Neural progenitor cell (in vitro differentiated cells): ENCODE measurements around the gene CHAF1A. TPM values are rescaled to one million over a fixed set of nuclear protein-coding genes. Genes with fewer than 3 reads are reported as not detected.

Source experiments
- DNase-seq: peaks from one replicate; pipeline ENCODE4 v3.0.0-alpha.2; 2016; ENCODE audit warnings: low spot score
- H2AFZ ChIP-seq: fragments of 200-600 bp; sonication (generic); replicated peaks from 2 replicates; pipeline ENCODE4 v1.6.1; 2016; ENCODE audit warnings: antibody characterized with exemption
- H3F3A ChIP-seq: fragments of 200-600 bp; sonication (generic); 2 replicates; pipeline ENCODE4 v1.6.1; 2016; ENCODE audit warnings: antibody characterized with exemption, low read depth
- H3K27ac ChIP-seq: fragments of 200-600 bp; sonication (generic); 2 replicates; pipeline ENCODE4 v1.5.1; 2016; ENCODE audit warnings: mild to moderate bottlenecking
- H3K27me3 ChIP-seq: fragments of 200-600 bp; sonication (generic); 2 replicates; pipeline ENCODE4 v1.6.1; 2016; ENCODE audit warnings: mild to moderate bottlenecking, moderate library complexity
- H3K36me3 ChIP-seq: fragments of 200-600 bp; sonication (generic); 2 replicates; pipeline ENCODE4 v1.5.1; 2016
- H3K4me1 ChIP-seq: fragments of 200-600 bp; sonication (generic); 2 replicates; pipeline ENCODE4 v1.6.1; 2016; ENCODE audit warnings: mixed run types
- H3K4me2 ChIP-seq: fragments of 200-600 bp; sonication (generic); 2 replicates; pipeline ENCODE4 v1.6.1; 2016
- H3K4me3 ChIP-seq: fragments of 200-600 bp; sonication (generic); 2 replicates; pipeline ENCODE4 v1.5.1; 2016
- H3K79me2 ChIP-seq: fragments of 200-600 bp; sonication (generic); 2 replicates; pipeline ENCODE4 v1.6.1; 2016; ENCODE audit warnings: low read depth
- H3K9ac ChIP-seq: fragments of 200-600 bp; sonication (generic); 2 replicates; pipeline ENCODE4 v1.6.1; 2016
- H3K9me3 ChIP-seq: fragments of 200-600 bp; sonication (generic); 2 replicates; pipeline ENCODE4 v1.5.1; 2016; ENCODE audit warnings: low read depth
- H4K20me1 ChIP-seq: fragments of 200-600 bp; sonication (generic); 2 replicates; pipeline ENCODE4 v1.6.1; 2016; ENCODE audit warnings: low read depth
- H3K27ac Mint-ChIP-seq: 3 replicates; pipeline ENCODE4 v1.8.0; 2021; ENCODE audit warnings: mixed read lengths
- H3K27me3 Mint-ChIP-seq: 2 replicates; pipeline ENCODE4 v1.8.0; 2022; ENCODE audit warnings: low read depth, mild to moderate bottlenecking, inconsistent platforms, moderate library complexity, mixed read lengths; ENCODE audit not compliant: insufficient read depth
- H3K36me3 Mint-ChIP-seq: 3 replicates; pipeline ENCODE4 v1.8.0; 2021; ENCODE audit warnings: mixed read lengths
- H3K4me1 Mint-ChIP-seq: 3 replicates; pipeline ENCODE4 v1.8.0; 2021; ENCODE audit warnings: mixed read lengths
- H3K4me3 Mint-ChIP-seq: 3 replicates; pipeline ENCODE4 v1.8.0; 2021; ENCODE audit warnings: mild to moderate bottlenecking, moderate library complexity, mixed read lengths
- H3K9me3 Mint-ChIP-seq: 3 replicates; pipeline ENCODE4 v1.8.0; 2020; ENCODE audit warnings: mixed read lengths
- CTCF ChIP-seq: fragments of 200-600 bp; sonication (generic); IDR thresholded peaks from 2 replicates; pipeline ENCODE4 v1.5.1; 2017; ENCODE audit warnings: antibody characterized with exemption, mild to moderate bottlenecking
- EZH2 ChIP-seq: fragments of 200-600 bp; sonication (generic); IDR thresholded peaks from 2 replicates; pipeline ENCODE4 v1.6.1; 2017; ENCODE audit warnings: antibody characterized with exemption, mild to moderate bottlenecking, moderate library complexity
- EZH2phosphoT487 ChIP-seq: fragments of 200-600 bp; sonication (generic); IDR thresholded peaks from 2 replicates; pipeline ENCODE4 v1.6.1; 2017; ENCODE audit warnings: antibody characterized with exemption
- total RNA-seq: library from RNA; depleted of rRNA; stranded (reverse); fragments of >200 nt; gene quantifications from 2 replicates; pipeline ENCODE4 v1.2.3, GENCODE V29; 2015; ENCODE audit warnings: low replicate concordance

CHAF1A gene
- total RNA-seq, 1 donor from 2014 or later, result 37.5 TPM

GRCh38 chr19:4391701-4392483, 10.5 kb upstream of the CHAF1A start:
- Histone ChIP-seq H3K27ac (peak overlapping the region; percentile 96), H3K9ac (no peak overlapping the region)

GRCh38 chr19:4393947-4394590, 8.4 kb upstream of the CHAF1A start:
- no peak overlapping the region for H2AFZ ChIP-seq
- peak; percentile 76 for DNase-seq
- H3K9ac ChIP-seq, result no peak overlapping the region
- H3K4me3 ChIP-seq, result peak overlapping the region; percentile 23
- Mint-ChIP-seq H3K9me3 (no peaks in the 10 kb centered on the region), H3K4me3 (peak overlapping the region; percentile 80), H3K27me3 (peaks cover 6% of the 10 kb centered on the region), H3K27ac (peak overlapping the region; percentile 91), H3K36me3 (peaks cover 8% of the 10 kb centered on the region), H3K4me1 (peaks cover 74% of the 10 kb centered on the region)
- H3K27me3 ChIP-seq, result no peaks in the 10 kb centered on the region
- H3K27ac ChIP-seq, result peak overlapping the region; percentile 93
- no peaks in the 10 kb centered on the region for H3K9me3 ChIP-seq
- no peaks in the 10 kb centered on the region for H3K36me3 ChIP-seq
- TF ChIP-seq EZH2phosphoT487 (no peak), CTCF (no peak), EZH2 (no peak)
- peaks cover 74% of the 10 kb centered on the region for H3F3A ChIP-seq
- peaks cover 90% of the 10 kb centered on the region for H3K79me2 ChIP-seq
- peak overlapping the region; percentile 63 for H3K4me2 ChIP-seq
- peaks cover 42% of the 10 kb centered on the region for H4K20me1 ChIP-seq
- peaks cover 76% of the 10 kb centered on the region for H3K4me1 ChIP-seq

More at GRCh38 chr19:4391701-4392483, 10.5 kb upstream of the CHAF1A start:
- peak overlapping the region; percentile 75 for H3K4me2 ChIP-seq
- H3K4me1 Mint-ChIP-seq, result peaks cover 83% of the 10 kb centered on the region
- H3F3A ChIP-seq, result peaks cover 72% of the 10 kb centered on the region
- DNase-seq, result no peak
- H3K9me3 Mint-ChIP-seq, result no peaks in the 10 kb centered on the region
- H3K27ac Mint-ChIP-seq, result peak overlapping the region; percentile 60
- peaks cover 90% of the 10 kb centered on the region for H3K79me2 ChIP-seq
- no peaks in the 10 kb centered on the region for H3K27me3 ChIP-seq
- H3K4me1 ChIP-seq, result peaks cover 81% of the 10 kb centered on the region
- H4K20me1 ChIP-seq, result peaks cover 29% of the 10 kb centered on the region
- no peaks in the 10 kb centered on the region for H3K9me3 ChIP-seq
- no peak overlapping the region for H3K4me3 ChIP-seq
- peak overlapping the region; percentile 79 for H3K4me3 Mint-ChIP-seq
- peaks cover 6% of the 10 kb centered on the region for H3K36me3 Mint-ChIP-seq
- peaks cover 9% of the 10 kb centered on the region for H3K27me3 Mint-ChIP-seq
- no peak overlapping the region for H2AFZ ChIP-seq
- no peaks in the 10 kb centered on the region for H3K36me3 ChIP-seq
- TF ChIP-seq EZH2 (no peak), CTCF (no peak)

- Histone ChIP-seq H3K79me2 (peaks cover 78% of the 10 kb centered on the region), H2AFZ (no peak overlapping the region), H4K20me1 (peaks cover 50% of the 10 kb centered on the region), H3K36me3 (no peaks in the 10 kb centered on the region), H3K27me3 (no peaks in the 10 kb centered on the region), H3K9me3 (no peaks in the 10 kb centered on the region), H3K4me2 (peak overlapping the region; percentile 17), H3K9ac (no peak overlapping the region), H3K27ac (no peak overlapping the region), H3K4me3 (no peak overlapping the region), H3F3A (peaks cover 60% of the 10 kb centered on the region), H3K4me1 (peaks cover 50% of the 10 kb centered on the region)
- H3K4me1 Mint-ChIP-seq, result peaks cover 56% of the 10 kb centered on the region
- H3K27me3 Mint-ChIP-seq, result peaks cover 4% of the 10 kb centered on the region
- no peaks in the 10 kb centered on the region for H3K9me3 Mint-ChIP-seq
- H3K27ac Mint-ChIP-seq, result peak overlapping the region; percentile 13
- DNase-seq, result no peak
- H3K4me3 Mint-ChIP-seq, result peak overlapping the region; percentile 12
- TF ChIP-seq EZH2 (no peak), CTCF (no peak), EZH2phosphoT487 (no peak)
- peaks cover 8% of the 10 kb centered on the region for H3K36me3 Mint-ChIP-seq
Observed at GRCh38 chr19:4396949-4397783, 5.3 kb upstream of the CHAF1A start.
